KOPT-K1 (cell line): ENCODE data around the gene ACSM2A.
"Not testable (repeated sequence)": the region's sequence is repeated elsewhere in the genome, so short reads cannot be mapped to it uniquely, and the experiment has no call there.

ENCODE experiments used
- H3K27ac ChIP-seq: fragments of 200-600 bp; sonication (generic); 2 replicates; pipeline ENCODE4 v1.5.1; 2016; ENCODE audit warnings: antibody characterized with exemption, mild to moderate bottlenecking, low read depth, low read length; ENCODE audit not compliant: poor library complexity, severe bottlenecking
- H3K36me3 ChIP-seq: fragments of 200-600 bp; sonication (generic); 2 replicates; pipeline ENCODE4 v1.5.1; 2017; ENCODE audit warnings: antibody characterized with exemption, mild to moderate bottlenecking, low read length, moderate library complexity; ENCODE audit not compliant: insufficient read depth
- H3K9me3 ChIP-seq: fragments of 200-600 bp; sonication (generic); 2 replicates; pipeline ENCODE4 v1.5.1; 2017; ENCODE audit warnings: antibody characterized with exemption, low read length, mild to moderate bottlenecking; ENCODE audit not compliant: insufficient read depth, poor library complexity, severe bottlenecking

The ACSM2A gene

DNA sequence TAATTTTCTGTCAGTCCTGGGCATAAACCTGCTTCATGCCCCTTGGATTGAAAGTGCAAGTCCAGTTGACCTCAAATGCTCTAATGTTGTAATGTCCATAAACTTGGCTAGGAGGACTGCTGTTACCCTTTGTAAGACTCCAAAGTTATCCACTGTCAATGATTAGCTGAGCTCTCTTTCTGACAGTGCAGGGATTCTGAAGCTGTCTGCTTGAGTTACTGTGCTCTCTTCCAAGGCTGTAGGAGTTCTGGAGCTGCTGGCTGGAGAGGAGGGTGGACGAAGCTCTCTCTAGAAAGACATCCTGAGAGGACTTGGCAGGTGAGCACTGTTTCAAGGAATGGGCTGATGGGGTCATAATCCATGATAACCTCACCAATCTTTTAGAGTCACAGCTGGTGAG is at the start of gene ACSM2A:
Gene ACSM2A (plus strand): TSS at position 158 of the 400 bp plus-strand sequence. CDS start 8,594 bp downstream, outside the sequence.
- H3K27ac ChIP-seq, H3K9me3 ChIP-seq, H3K36me3 ChIP-seq: not testable (repeated sequence)

DNA sequence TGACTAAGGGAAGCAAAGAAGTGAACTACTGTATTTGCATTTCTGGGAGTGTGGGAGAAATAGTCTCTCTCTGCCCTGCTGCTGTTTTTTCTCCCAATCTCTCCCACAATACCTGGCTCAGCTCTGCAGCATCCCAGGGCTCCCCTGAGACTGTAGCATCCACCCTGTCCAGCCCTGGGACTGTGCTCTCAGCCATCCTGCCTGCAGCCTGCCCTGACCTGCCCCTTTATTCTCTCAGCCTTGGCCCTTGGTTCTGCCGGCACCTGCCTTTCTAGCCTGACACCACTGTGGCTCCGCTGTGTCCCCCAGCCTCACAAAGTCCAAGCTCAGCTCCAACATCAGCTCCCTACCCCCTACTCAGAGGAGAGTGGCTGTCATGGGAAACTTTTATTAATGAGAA is 48.7 kb upstream of the ACSM2A start:
- H3K27ac ChIP-seq: no peak overlapping the region
- H3K36me3 ChIP-seq: no peaks in the 10 kb centered on the region

GRCh38 chr16:20404637-20405036 is 46.7 kb upstream of the ACSM2A start, which contains the start of gene PDILT:
Gene PDILT, minus strand, starts transcription at chr16:20404737. Its CDS starts 5,437 bp downstream, at chr16:20399300.
- H3K36me3 ChIP-seq: no peaks in the 10 kb centered on the region
- H3K9me3 ChIP-seq: no peaks in the 10 kb centered on the region
- no peak within 1 kb of the TSS for H3K27ac ChIP-seq

More for the DNA sequence above, 48.7 kb upstream of the ACSM2A start:
- no peaks in the 10 kb centered on the region for H3K9me3 ChIP-seq

- Histone ChIP-seq H3K9me3 (no peaks in the 10 kb centered on the region), H3K27ac (no peak within 1 kb of the TSS), H3K36me3 (no peaks in the 10 kb centered on the region)
These were observed 41.8 kb upstream of the ACSM2A start, which contains the start of gene ACSM5 for GRCh38 chr16:20409398-20410120. Gene ACSM5, plus strand, starts transcription at chr16:20409534. Its CDS starts 1,951 bp downstream, at chr16:20411485.

GRCh38 chr16:20410121-20410723 is 41.1 kb upstream of the ACSM2A start:
- no peaks in the 10 kb centered on the region for H3K36me3 ChIP-seq
- no peak overlapping the region for H3K27ac ChIP-seq
- H3K9me3 ChIP-seq: no peaks in the 10 kb centered on the region

DNA sequence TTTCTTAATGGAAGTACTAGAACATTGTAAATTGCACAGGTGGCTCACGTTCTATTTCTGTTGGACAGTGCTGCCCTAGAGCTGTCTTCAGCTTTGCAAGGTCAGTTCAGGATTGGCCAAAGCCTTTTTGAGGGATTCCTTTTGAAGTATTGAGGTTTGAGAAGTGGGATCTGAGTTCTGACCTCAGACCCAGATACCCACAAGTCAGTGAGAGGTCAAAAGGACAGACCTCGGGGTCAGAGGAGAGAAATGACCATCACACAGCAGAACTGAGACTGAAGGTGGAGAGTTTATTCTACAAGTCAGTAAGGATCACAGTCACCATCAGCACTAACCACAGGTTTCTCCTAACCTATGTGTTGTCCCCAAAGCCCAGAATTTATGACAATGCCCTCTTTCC is 40.3 kb upstream of the ACSM2A start:
- H3K9me3 ChIP-seq: no peaks in the 10 kb centered on the region
- no peak overlapping the region for H3K27ac ChIP-seq
- H3K36me3 ChIP-seq: no peaks in the 10 kb centered on the region

- H3K36me3 ChIP-seq: no peaks in the 10 kb centered on the region
- no peak overlapping the region for H3K27ac ChIP-seq
- H3K9me3 ChIP-seq: no peaks in the 10 kb centered on the region
These were observed 35.8 kb upstream of the ACSM2A start for GRCh38 chr16:20415541-20415940.

- H3K9me3 ChIP-seq, H3K36me3 ChIP-seq: not testable (repeated sequence)
These were observed 32.2 kb upstream of the ACSM2A start for GRCh38 chr16:20419093-20419492.

GRCh38 chr16:20421748-20422147 is 29.6 kb upstream of the ACSM2A start:
- H3K27ac ChIP-seq, H3K36me3 ChIP-seq: not testable (repeated sequence)

More at GRCh38 chr16:20419093-20419492, 32.2 kb upstream of the ACSM2A start:
- H3K27ac ChIP-seq: not testable (repeated sequence)

GRCh38 chr16:20423772-20424128 is 27.6 kb upstream of the ACSM2A start:
- not testable (repeated sequence) for H3K27ac ChIP-seq, H3K36me3 ChIP-seq, H3K9me3 ChIP-seq

More at GRCh38 chr16:20421748-20422147, 29.6 kb upstream of the ACSM2A start:
- not testable (repeated sequence) for H3K9me3 ChIP-seq

- Histone ChIP-seq H3K36me3 (no peaks in the 10 kb centered on the region), H3K27ac (no peak overlapping the region), H3K9me3 (no peaks in the 10 kb centered on the region)
These were observed 27.0 kb upstream of the ACSM2A start for GRCh38 chr16:20424129-20424866.

DNA sequence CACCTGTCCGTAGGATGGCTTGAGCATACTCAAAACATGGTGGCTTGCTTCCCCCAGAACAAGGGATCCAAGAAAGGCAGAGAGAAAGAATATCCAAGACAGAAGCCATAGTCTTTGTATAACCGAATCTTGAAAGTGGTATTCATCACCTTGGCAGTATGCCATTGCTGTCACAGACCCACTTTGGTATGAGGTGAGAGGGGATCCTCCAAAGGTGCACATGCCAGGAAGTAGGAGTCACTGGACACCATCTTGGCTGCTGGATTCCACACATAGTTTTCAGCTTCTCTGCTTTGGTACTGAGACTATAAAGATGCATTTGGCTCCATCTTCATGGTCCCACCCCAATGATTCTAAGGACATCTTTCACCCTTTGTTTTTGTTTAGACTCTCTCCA is 23.9 kb upstream of the ACSM2A start:
- H3K36me3 ChIP-seq, H3K27ac ChIP-seq, H3K9me3 ChIP-seq: not testable (repeated sequence)

DNA sequence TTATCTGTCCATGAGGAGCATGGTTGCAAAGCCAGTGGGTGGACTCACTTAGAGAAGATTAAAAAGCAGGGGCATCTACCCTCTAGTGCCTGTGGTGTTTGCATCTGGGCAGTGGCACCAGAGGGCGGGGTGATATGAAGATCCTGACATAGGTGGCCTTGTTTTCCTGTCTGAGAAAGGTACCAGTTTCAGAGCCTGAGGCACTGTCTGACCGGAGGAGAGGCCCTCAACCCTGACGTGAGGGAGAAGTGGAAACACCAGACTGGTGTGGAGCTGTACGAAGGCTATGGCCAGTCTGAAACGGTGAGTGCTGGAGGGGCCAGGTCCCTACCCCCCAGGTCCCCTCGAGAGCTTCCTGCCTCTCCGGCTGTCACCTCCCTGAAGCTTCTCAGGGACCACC is 21.8 kb upstream of the ACSM2A start:
- not testable (repeated sequence) for H3K9me3 ChIP-seq, H3K27ac ChIP-seq, H3K36me3 ChIP-seq

DNA sequence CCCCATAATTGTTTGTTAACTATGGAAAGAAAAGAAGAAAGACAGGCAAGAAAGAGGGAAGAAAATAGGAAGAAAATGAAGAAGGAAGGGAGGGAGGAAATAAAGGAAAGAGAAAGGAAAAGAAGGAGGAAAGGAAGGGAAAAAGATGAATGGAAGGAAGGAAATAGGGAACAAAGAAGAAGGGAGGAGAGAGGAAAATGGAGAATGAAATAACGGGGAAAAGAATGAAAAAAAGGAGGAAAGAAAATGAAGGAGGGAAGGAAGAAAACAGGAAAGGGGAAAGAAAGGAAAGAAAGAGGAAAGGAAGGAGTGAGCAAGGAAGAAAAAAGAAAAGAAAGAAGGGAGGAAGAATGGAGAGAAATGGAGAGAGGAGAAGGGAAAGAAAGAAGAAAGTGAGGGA is 20.8 kb upstream of the ACSM2A start:
- H3K27ac ChIP-seq, H3K9me3 ChIP-seq, H3K36me3 ChIP-seq: not testable (repeated sequence)

DNA sequence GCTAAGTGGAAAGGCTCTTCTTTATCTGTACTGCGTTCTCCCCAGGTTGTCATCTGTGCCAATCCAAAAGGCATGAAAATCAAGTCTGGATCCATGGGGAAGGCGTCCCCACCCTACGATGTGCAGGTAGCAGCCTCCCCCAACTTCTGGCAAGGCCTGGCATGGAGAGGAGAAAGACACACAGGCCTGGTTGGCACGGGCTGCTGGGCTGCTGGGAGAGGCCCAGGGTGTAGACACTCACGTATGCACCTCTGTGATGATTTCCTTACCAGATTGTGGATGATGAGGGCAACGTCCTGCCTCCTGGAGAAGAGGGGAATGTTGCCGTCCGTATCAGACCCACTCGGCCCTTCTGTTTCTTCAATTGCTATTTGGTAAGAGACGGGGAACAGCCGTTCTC is 20.4 kb upstream of the ACSM2A start:
- Histone ChIP-seq H3K9me3 (no peaks in the 10 kb centered on the region), H3K27ac (no peak overlapping the region), H3K36me3 (no peaks in the 10 kb centered on the region)
